B cell (primary cell): ENCODE results near the gene UMODL1. TPM values are rescaled to one million over a fixed set of nuclear protein-coding genes. Genes with fewer than 3 reads are reported as not detected.

ENCODE experiments used
- ATAC-seq: fragments of 200-7000 bp; cut with Tn5 transposase; one replicate; pipeline ENCODE4 v1.10.0; 2021; ENCODE audit warnings: low read depth, mild to moderate bottlenecking, moderate number of reproducible peaks, moderate library complexity
- CTCF ChIA-PET: fragments of 350-600 bp; sonication (Branson Sonifier 250); formaldehyde crosslinking; loops from one replicate; lab custom pipeline; 2021; ENCODE audit warnings: antibody characterized with exemption, inconsistent platforms; lab: Charles Lee
- POLR2A ChIA-PET: fragments of 350-600 bp; sonication (Branson Sonifier 250); formaldehyde crosslinking; loops from one replicate; lab custom pipeline; 2021; ENCODE audit warnings: antibody characterized with exemption; lab: Charles Lee
- DNase-seq: peaks from one replicate; pipeline ENCODE4 v3.0.0; 2013
- H2AFZ ChIP-seq: 2 replicates; pipeline ENCODE4 v1.6.1; 2012; ENCODE audit warnings: mild to moderate bottlenecking, low read depth, low read length; ENCODE audit not compliant: insufficient read depth, poor library complexity, severe bottlenecking
- H3K27ac ChIP-seq, 2 donors: 1 replicate in 1 of 2; 2 replicates in 1 of 2; pipeline ENCODE4 v1.5.1; 2012 to 2013; ENCODE audit warnings: low read length in 2 of 2, mild to moderate bottlenecking in 2 of 2, moderate library complexity in 1 of 2
- H3K27me3 ChIP-seq, 4 experiments: fragments of 200-600 bp in 1 of 4; sonication (generic) in 1 of 4; replicated peaks in 1 of 4; 1 replicate in 2 of 4; 2 replicates in 2 of 4; pipeline versions ENCODE4 v1.6.1 to v1.7.0; 2013 to 2016; ENCODE audit warnings: low read length in 3 of 4, mild to moderate bottlenecking in 2 of 4, mixed read lengths in 1 of 4, moderate library complexity in 1 of 4; ENCODE audit not compliant: insufficient read depth in 4 of 4, control insufficient read depth in 3 of 4; ENCODE audit errors: control extremely low read depth in 1 of 4
- H3K36me3 ChIP-seq, 2 experiments: replicated peaks in 1 of 2; 1 replicate in 1 of 2; 2 replicates in 1 of 2; pipeline versions ENCODE4 v1.6.1 to v1.7.1; 2013; ENCODE audit warnings: low read length in 1 of 2; ENCODE audit not compliant: insufficient read depth in 2 of 2, control insufficient read depth in 1 of 2; ENCODE audit errors: control extremely low read depth in 1 of 2, extremely low read depth in 1 of 2
- H3K4me1 ChIP-seq, 2 donors: fragments of 200-600 bp in 1 of 2; sonication (generic) in 1 of 2; 1 replicate in 1 of 2; 2 replicates in 1 of 2; pipeline versions ENCODE4 v1.5.1 to v1.6.1; 2013 to 2017; ENCODE audit warnings: low read length in 2 of 2; ENCODE audit not compliant: control insufficient read depth in 2 of 2, insufficient read depth in 2 of 2
- H3K4me2 ChIP-seq: replicated peaks from 2 replicates; pipeline ENCODE3; 2012; ENCODE audit warnings: mild to moderate bottlenecking, low read depth, low read length; ENCODE audit not compliant: poor library complexity, severe bottlenecking
- H3K4me3 ChIP-seq, 5 experiments: fragments of 200-600 bp in 1 of 5; sonication (generic) in 1 of 5; 1 replicate in 3 of 5; 2 replicates in 2 of 5; pipeline versions ENCODE4 v1.5.1 to v1.7.0; 2011 to 2016; ENCODE audit warnings: low read length in 4 of 5, mild to moderate bottlenecking in 4 of 5, low read depth in 2 of 5, control low read depth in 1 of 5, moderate library complexity in 1 of 5; ENCODE audit not compliant: insufficient read depth in 1 of 5; ENCODE audit errors: control extremely low read depth in 1 of 5, extremely low read depth in 1 of 5
- H3K79me2 ChIP-seq: fragments of 200-600 bp; sonication (generic); one replicate; pipeline ENCODE4 v1.6.0; 2016; ENCODE audit warnings: low read length; ENCODE audit not compliant: control insufficient read depth, insufficient read depth
- H3K9ac ChIP-seq: fragments of 200-600 bp; sonication (generic); 2 replicates; pipeline ENCODE4 v1.6.1; 2017; ENCODE audit warnings: mild to moderate bottlenecking, low read length, moderate library complexity
- H3K9me3 ChIP-seq, 3 donors: one replicate each; pipeline versions ENCODE4 v1.6.1 to v1.7.1; 2013; ENCODE audit warnings: low read length in 2 of 3; ENCODE audit not compliant: control insufficient read depth in 2 of 3, insufficient read depth in 1 of 3; ENCODE audit errors: control extremely low read depth in 1 of 3
- H4K20me1 ChIP-seq: 2 replicates; pipeline ENCODE4 v1.6.0; 2012; ENCODE audit warnings: mild to moderate bottlenecking, low read length; ENCODE audit not compliant: insufficient read depth, control insufficient read depth, poor library complexity, severe bottlenecking
- H3K27ac Mint-ChIP-seq: one replicate; pipeline ENCODE4 v1.8.0; 2021; ENCODE audit warnings: mixed read lengths
- H3K27me3 Mint-ChIP-seq: one replicate; pipeline ENCODE4 v1.8.0; 2021; ENCODE audit warnings: mixed read lengths
- H3K4me1 Mint-ChIP-seq: one replicate; pipeline ENCODE4 v1.8.0; 2021; ENCODE audit warnings: mixed read lengths
- H3K4me3 Mint-ChIP-seq: one replicate; pipeline ENCODE4 v1.8.0; 2021; ENCODE audit warnings: mixed read lengths
- H3K9me3 Mint-ChIP-seq: one replicate; pipeline ENCODE4 v1.8.0; 2022; ENCODE audit warnings: mixed read lengths; ENCODE audit not compliant: insufficient read depth
- EZH2 ChIP-seq: IDR thresholded peaks from 2 replicates; pipeline ENCODE4 v1.6.1; 2012; ENCODE audit warnings: borderline replicate concordance, low read depth, mild to moderate bottlenecking, moderate library complexity, low read length; ENCODE audit not compliant: insufficient read depth, poor library complexity, severe bottlenecking
- WGBS: methylation state at CpG from one replicate; pipeline ENCODE4 v1.1.5; 2013; ENCODE audit warnings: missing lambda C conversion rate; ENCODE audit not compliant: insufficient coverage; 5-methylcytosine and 5-hydroxymethylcytosine counted together
- intact Hi-C: fragments of 100-400 bp; cut with micrococcal nuclease; formaldehyde crosslinking; loops from one replicate; pipeline ENCODE4 v1.10.0; 2022
- polyA plus RNA-seq: library from polyadenylated mRNA; depleted of rRNA; stranded (reverse); fragments of >200 nt; gene quantifications from 2 replicates; pipeline ENCODE4 v1.2.3, GENCODE V29; 2012
- total RNA-seq, 2 donors: library from RNA; stranded (reverse); fragments of 120-200 nt in 1 of 2; gene quantifications; 1 replicate in 1 of 2; 2 replicates in 1 of 2; pipeline versions ENCODE4 v1.2.3 to v1.2.4, GENCODE V29; 2013 to 2022
- TF ChIP-seq, protein P1 (sequence below): fragments of 200-600 bp; IDR thresholded peaks from one replicate; pipeline ENCODE4 v1.8.0; 2022; ENCODE audit warnings: antibody characterized with exemption, mild to moderate bottlenecking

Gene UMODL1
- total and polyA plus RNA-seq, 2 donors (not counting 1 experiment from before 2014, with no cell fraction given): 0.10 to 0.49 TPM

DNA sequence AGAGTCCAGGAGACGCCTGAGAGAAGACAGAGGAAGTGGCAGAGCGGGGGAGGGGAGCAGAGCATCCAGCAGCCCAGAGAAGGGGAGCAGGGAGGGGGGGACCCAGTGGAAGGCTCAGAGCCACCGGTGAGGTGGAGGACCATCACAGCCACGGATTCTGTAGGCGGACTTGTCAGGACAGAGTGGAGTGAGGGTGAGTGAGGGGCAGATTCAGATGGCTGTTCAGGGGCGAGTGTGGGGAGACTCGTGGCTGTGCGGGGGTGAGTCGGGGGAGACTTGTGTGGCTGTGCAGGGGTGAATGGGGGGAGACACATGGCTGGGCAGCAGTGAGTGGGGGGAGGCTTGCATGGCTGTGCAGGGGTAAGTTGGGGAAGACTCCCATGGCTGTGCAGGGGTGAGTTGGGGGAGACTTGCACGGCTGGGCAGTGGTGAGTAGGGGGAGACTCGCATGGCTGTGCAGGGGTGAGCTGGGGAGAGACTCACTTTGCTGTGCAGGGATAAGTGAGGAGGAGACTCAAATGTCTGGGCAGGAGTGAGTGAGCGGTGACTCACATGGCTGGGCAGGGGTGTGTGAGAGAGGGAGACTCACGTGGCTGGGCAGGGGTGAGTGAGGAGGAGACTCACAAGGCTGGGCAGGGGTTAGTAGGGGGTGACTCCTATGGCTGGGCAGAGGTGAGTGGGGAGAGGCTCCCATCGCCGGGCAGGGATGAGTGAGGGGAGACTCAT lies 91.0 kb downstream of the UMODL1 start:
- Histone ChIP-seq H3K9me3 (peaks cover 0 to 3% (median 0%) of the 10 kb centered on the region in 3 donors), H3K9ac (no peak overlapping the region), H2AFZ (no peak overlapping the region), H3K4me2 (no peak overlapping the region), H4K20me1 (no peaks in the 10 kb centered on the region), H3K4me3 (no peak overlapping the region), H3K27me3 (peaks cover 0 to 11% (median 3%) of the 10 kb centered on the region in 4 experiments), H3K4me1 (peaks cover 8 to 15% of the 10 kb centered on the region in 2 donors), H3K36me3 (no peaks in the 10 kb centered on the region), H3K79me2 (no peaks in the 10 kb centered on the region), H3K27ac (no peak overlapping the region)
- TF ChIP-seq EZH2: no peak
- TF ChIP-seq, protein P1, sequence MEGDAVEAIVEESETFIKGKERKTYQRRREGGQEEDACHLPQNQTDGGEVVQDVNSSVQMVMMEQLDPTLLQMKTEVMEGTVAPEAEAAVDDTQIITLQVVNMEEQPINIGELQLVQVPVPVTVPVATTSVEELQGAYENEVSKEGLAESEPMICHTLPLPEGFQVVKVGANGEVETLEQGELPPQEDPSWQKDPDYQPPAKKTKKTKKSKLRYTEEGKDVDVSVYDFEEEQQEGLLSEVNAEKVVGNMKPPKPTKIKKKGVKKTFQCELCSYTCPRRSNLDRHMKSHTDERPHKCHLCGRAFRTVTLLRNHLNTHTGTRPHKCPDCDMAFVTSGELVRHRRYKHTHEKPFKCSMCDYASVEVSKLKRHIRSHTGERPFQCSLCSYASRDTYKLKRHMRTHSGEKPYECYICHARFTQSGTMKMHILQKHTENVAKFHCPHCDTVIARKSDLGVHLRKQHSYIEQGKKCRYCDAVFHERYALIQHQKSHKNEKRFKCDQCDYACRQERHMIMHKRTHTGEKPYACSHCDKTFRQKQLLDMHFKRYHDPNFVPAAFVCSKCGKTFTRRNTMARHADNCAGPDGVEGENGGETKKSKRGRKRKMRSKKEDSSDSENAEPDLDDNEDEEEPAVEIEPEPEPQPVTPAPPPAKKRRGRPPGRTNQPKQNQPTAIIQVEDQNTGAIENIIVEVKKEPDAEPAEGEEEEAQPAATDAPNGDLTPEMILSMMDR: no peak
- Mint-ChIP-seq H3K9me3 (no peaks in the 10 kb centered on the region), H3K27ac (no peak overlapping the region), H3K27me3 (peaks cover 17% of the 10 kb centered on the region), H3K4me3 (no peak overlapping the region), H3K4me1 (peaks cover 14% of the 10 kb centered on the region)
- intact Hi-C loops: loop anchor here (10.0 kb wide), 1 partner anchor 173 kb away; no protein-coding TSS in a partner anchor
- ChIA-PET CTCF (interaction anchor here (5.6 kb wide), 1 partner anchor 100 kb away, joined by 148 read pairs; no protein-coding TSS in a partner anchor), POLR2A (interaction anchor here (0.7 kb wide), 1 partner anchor 333 kb away, joined by 5 read pairs; no protein-coding TSS in a partner anchor)
- ATAC-seq (no peak), DNase-seq (no peak)
- 57% methylated on average over 15 of the region's 15 CpGs for WGBS
